HG02870 (cell line): Measurements from ENCODE around the gene SLC25A42.
A peak's percentile ranks its signal among the peaks of the same experiment; 100 is the strongest.

Experiments
- ATAC-seq: cut with Tn5 transposase; IDR thresholded peaks from one replicate; pipeline ENCODE4 v1.9.1; 2021; ENCODE audit warnings: mild to moderate bottlenecking, moderate library complexity; ENCODE audit not compliant: unreplicated experiment

Gene SLC25A42

DNA sequence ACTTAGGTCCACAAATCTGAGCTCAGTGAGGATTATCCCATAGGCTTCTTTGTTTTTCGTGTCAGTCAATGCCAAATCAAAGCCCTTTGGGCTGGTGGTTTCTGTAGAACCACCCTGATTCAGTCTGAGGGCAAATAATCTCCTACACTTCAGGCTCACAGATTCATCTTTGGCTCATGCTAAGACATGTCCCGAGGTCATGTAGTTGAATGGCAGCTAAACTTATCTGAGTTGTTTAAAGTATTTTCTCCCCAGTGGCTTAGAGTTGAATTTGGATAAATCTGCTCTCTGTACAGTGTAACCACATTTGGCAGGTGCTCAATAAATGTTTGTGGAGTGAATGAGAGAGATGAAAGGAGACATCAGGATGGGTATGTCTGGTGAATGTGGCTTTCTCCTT is 13.1 kb upstream of the SLC25A42 start:
- no peak for ATAC-seq

DNA sequence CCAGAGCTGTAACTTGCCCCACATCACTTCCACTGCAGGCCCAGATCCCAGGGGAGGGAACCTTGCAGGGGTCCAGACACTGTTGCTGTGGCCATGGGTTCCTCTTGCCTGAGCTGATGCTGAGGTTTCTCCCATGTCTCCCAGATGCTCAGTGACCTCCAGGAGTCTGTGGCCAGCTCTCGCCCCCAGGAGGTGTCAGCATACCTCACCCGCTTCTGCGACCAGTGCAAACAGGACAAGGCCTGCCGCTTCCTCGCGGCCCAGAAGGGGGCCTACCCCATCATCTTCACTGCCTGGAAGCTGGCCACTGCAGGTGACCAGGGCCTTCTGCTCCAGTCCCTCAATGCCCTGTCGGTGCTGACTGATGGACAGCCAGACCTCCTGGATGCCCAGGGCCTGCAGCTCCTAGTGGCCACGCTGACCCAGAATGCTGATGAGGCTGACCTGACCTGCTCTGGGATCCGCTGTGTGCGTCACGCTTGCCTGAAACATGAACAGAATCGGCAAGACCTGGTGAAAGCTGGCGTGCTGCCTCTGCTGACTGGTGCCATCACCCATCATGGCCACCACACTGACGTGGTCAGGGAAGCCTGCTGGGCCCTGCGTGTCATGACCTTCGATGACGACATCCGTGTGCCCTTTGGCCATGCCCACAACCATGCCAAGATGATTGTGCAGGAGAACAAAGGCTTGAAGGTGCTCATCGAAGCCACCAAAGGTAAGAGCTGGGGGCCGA is 12.1 kb upstream of the SLC25A42 start:
- ATAC-seq: no peak

DNA sequence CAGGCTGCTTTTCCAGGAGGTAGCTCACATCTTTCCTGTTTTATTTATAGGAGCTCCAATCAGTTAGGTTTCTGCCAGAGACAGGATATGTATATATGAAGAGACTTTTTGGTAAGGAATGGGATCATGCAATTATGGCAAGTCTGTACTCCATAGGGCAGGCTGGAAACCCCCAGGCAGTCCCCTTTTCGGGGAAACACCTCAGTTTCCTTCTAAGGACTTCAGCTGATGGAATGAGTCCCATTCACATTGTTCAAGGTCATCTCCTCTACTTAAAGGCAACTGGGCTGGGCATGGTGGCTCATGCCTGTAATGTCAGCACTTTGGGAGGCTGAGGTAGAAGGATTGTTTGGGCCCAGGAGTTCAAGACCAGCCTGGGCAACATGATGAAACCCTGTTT is 10.9 kb upstream of the SLC25A42 start:
- no peak for ATAC-seq

DNA sequence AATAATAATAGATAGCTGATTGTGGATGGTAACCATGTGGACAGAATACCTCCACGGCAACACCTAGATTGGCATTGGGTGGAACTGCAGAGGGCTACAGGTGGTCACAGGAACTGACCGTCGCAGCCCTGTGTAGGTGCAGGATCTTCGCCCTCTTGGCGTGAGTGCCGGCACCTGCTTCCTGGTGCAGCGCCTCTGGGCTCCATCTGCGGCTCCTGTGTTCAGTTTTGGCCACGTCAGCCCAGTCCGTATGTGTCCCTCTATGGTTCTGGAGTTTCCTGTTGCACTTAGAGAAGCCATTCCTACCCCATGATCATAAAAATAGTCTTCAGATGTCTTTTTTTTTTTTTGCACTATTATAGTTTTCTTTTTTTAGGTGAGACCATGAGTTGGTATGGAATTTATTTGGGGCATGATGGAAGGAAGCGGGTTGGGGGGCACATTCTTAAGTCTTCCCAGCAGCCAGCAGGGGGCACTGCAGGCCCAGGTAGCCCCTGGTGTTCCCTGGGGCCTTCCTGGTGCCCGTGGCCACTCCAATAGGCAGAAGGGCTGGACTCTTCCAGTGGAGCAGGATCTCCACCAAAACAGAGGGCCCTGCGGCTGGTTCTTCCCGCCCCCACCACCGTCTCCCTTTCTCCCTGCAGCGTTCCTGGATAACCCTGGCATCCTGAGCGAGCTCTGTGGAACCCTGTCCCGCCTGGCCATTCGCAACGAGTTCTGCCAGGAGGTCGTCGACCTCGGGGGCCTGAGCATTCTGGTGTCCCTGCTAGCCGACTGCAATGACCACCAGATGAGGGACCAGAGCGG is 10.1 kb upstream of the SLC25A42 start:
- ATAC-seq: no peak

DNA sequence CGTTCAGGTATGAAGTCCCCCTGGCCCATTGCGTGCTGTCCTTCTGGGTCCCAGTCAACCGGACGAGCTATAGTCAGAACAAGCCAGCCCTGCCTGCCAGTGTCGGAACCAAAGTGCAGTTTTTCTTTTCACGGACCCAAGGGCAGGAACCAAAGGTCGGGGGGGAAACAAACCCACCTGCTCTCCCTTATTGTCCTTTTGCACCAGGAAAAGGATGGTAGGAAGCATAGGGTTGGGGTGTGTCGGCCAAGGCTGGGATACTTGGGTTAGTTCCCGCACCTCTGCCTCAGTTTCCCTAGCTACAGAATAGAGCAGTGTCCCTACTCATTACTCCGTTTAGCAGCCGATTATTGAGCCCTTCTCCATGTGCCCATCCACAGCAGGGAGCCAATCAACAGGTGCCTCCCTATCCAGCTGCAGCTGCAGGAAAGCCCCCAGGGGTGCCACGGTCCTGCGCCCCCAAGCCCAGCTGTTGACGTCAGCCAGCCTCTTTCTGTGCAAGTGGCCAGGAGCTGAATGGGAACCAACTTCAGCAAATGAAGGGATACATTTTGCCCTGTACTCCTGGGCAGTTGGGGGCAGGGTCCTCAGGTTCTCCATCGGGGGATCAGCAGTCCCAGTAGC is 9.4 kb upstream of the SLC25A42 start:
- no peak for ATAC-seq

DNA sequence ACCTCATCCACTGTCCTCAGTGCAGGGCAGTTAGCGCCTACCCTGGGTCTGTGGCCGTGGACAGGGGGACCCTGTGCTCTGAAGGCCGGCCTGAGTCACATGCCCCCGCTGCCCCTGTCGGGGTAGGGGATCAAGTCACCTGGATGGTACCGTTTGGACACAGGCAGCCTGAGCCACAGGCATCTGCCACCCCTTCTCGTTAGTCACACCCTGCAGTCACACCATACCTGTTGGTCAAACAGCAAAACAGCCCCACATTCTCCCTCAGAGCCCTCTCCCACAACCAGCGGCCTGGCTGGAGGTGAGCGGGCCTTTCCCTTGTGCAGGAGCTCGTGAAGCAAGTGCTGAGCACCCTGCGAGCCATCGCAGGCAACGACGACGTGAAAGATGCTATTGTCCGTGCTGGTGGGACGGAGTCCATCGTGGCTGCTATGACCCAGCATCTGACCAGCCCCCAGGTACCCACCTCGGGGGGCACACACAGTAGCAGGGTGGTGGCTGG is 8.8 kb upstream of the SLC25A42 start:
- ATAC-seq: no peak

DNA sequence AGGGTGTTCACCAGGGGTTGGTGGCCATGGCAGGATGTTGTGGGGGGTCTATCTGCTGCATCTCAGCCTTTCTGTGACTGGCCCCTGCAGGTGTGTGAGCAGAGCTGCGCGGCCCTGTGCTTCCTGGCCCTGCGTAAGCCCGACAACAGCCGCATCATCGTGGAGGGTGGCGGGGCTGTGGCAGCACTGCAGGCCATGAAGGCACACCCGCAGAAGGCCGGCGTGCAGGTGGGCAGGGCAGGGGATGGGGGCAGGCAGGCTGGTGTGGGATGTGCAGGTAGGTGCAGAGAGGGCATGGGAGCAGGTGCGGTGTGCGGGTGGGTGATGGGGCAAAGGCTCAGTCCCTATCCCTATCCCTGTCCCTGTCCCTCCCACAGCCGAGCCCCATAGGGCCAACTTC is 8.1 kb upstream of the SLC25A42 start:
- ATAC-seq: no peak

DNA sequence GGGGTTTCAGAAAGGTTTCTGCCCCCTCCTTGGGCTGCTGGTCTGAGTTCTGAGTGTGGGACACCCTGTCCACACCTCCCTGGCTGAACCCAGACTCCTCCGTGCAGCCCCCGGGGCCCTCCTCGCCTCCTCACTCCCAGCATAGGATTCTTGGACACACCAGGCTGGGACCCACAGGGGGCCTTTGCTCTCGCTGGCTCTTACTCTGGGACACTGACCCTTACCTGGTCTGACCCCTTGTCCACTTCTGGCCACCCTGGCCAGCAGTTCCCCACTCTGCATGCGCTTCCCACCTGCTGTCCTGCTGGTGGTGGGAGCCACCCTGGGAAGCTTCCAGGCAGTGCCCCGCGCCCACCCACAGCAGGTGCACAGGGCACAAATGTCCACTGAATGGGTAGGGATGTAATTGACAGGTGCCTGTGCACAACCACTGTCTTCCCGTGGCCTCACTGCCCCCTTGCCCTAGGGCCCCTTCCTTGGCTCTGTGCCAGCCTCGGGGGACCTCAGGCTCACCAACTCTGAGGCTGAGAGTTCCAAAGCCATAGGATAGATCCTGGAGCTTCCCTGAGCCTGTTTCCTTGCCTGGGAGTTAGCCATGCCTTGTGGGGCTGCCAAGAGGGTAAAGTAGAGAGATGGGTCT is 7.0 kb upstream of the SLC25A42 start:
- ATAC-seq: no peak

DNA sequence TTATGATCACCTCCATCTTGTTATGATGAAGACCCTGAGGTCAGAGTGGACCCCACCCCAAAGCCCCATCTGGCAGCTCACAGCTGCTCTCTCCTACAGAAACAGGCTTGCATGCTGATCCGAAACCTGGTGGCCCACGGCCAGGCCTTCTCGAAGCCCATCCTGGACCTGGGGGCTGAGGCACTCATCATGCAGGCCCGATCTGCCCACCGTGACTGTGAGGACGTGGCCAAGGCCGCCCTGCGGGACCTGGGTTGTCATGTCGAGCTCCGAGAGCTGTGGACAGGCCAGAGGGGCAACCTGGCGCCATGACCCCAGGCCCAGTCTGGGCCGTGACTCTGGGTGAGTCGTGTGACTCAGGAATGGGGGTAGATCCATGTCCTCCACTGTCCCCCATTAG is 6.5 kb upstream of the SLC25A42 start:
- ATAC-seq: no peak

DNA sequence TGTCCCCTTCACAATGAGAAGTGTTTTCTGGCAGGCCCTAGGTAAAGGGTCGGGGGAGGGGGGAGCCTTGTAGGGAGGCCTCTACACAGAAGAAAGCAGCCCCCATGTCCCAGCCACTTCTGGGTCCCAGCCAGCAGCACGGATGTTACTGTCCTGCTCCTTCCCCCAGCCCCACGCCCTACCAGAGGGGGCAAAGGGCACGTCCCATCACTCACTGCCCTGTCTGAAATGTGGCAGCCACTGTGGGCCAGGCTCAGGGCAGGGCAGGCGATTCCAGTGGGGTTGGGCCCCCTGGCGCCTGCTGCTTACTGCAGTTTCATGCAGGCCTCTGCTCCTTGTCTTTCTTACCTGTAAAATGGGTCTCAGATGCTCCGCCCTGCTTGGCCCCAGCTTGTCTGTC is 6.1 kb upstream of the SLC25A42 start:
- ATAC-seq: no peak

DNA sequence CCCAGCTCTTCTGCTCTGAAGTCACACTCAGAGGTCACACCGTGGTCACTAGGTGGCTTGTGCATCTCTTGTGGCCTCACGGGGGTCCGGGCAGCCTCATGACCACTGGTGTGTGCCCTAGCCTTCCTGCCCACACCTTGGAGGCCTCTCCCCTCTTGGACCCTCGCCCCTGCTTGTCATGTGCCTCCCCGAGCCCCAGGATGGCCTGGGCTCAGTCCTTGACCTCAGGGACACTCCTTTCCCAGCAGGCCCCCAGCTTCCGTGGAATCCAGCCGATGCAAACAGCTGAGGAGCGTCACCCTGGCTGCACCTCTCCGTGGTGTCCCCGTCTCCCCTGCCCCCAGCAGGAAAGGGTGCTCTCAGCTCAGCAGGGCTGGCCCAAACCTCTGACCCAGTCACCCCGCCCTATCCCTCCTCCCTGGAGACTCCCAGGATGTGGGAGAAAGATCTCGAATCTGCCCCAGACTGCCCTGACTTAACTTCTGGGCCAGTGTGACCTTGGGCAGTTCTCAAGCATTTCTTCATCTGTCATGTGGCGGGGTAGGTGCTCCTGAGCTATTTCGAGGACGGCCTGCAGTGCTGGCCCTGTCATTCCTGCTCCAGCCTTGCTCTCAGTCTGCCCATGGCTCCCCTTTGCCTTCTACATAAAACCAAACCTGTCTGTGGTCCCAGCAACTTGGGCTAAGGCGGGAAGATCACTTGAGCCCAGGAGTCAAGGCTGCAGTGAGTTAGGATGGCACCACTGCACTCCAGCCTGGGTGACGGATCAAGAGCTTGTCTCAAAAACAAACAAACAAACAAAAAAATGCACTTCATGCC is 4.6 kb upstream of the SLC25A42 start:
- ATAC-seq: no peak

DNA sequence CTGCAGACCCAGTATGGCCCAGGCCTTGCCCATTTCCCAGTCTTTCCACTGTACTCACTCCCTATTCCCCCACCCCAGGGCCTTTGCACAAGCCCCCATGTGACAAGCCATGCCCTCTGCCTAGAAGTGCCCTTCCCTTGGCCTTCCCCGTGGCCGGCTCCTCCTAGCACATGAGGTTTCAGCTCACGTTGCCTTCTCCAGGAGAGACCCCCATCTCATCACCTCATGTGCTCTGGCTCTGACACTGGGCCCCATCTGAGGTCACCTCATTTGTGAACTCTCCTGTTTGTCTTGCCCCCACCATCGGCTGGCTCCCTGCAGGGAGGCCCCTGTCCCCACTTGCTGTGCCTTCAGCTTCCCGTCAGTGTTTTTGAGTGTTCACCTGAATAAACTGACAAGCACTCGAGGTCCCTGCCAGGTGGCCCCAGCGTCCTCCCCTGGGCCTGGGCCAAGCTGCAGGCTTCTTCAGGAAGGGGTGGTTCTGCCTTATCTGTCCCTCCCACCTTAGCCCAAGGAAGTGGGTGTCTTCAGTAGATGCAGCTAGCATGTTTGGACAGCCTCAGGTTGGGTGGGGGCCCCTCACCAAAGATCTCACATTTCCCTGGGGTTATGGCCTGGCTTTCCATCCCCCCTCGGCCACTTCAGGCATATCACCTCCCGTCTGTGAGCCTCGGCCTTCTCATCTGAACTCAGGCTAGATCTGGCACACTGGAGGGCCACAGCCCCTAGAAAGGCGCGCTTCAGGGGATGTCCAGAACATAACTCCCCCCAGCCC is 3.8 kb upstream of the SLC25A42 start:
- ATAC-seq: no peak

DNA sequence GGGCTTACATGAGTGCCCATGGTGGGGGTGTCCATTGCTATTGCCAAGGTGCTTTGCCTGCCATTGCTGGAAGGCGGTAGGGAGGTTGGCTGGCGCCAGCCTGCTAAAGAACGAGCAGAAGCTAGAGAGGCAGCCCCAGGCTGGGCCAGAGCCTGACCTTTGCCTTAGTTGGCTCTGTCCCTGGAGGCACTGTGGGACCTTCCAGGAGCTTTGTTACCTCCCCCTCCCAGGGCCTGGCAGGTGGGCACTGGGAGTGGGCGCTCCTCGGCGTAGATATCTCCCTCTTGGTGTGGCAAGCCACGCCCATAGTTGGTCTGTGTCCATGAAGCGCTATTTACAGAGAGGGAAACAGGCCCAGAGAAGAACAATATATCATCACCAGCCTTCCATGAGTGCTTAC is 2.3 kb upstream of the SLC25A42 start:
- ATAC-seq: no peak

DNA sequence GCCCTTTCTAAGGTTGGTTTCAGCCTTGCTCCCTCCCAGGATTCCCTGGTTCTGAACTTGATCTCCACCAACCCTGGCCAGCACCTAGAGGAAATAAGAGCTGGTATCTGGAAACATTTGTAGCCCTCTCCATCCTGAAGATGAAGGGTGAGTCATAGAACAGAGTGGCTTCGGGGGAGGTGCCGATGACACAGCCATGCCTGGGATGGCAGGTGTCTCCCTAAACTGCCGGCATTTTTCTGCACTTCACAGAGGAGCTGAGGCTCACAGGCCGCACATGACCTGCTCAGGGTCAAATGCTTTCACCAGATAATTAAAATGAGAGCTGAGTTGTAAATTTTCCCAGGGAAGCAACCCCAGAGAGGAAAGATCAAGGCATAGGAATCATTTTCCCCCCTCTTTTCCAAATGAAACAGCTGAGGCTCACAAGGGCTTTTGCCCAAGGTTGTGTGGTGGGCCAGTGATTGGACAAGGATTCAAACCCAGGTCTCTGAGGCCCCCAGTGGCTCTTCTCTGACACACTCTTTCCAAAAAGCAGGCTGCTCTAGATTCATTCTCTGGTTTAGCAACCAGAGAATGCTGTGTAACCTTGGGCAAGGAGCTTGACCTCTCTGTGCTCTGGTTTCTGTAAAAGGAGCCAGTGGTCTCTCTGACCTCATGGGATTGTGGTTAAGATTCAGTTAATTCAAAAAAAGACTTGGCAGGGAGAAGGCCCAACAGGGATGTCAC is 1.2 kb upstream of the SLC25A42 start:
- no peak for ATAC-seq

DNA sequence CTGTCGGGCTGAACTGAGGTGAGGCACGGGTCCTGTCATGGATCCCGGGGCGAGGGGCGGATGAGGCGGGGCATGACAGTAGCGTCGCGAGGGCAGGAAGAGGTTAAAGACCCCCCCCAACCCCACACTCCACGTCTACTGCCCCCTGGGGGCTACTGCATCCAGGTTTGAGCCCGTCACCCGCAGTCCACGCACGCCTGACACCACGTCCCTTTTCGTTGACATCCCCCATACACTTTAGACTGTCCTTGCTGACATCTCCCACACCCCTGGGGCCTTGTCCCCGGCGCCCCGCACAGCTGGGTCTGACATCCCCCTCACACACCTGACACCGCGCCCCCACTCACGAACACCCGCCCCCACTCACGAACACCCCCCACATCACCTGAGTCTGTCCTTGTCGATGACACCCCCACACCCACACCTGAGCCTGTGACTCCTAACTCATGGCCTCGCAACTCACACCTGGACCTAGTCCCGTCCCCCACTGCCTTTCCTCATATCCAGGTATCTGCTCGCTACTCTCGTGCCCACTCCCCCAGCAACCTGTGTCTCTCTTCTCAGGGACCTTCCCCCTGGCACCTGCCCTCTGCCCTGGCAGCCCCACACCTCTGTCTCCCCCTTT is 416 bp downstream of the SLC25A42 start:
- peak; percentile 8 for ATAC-seq

DNA sequence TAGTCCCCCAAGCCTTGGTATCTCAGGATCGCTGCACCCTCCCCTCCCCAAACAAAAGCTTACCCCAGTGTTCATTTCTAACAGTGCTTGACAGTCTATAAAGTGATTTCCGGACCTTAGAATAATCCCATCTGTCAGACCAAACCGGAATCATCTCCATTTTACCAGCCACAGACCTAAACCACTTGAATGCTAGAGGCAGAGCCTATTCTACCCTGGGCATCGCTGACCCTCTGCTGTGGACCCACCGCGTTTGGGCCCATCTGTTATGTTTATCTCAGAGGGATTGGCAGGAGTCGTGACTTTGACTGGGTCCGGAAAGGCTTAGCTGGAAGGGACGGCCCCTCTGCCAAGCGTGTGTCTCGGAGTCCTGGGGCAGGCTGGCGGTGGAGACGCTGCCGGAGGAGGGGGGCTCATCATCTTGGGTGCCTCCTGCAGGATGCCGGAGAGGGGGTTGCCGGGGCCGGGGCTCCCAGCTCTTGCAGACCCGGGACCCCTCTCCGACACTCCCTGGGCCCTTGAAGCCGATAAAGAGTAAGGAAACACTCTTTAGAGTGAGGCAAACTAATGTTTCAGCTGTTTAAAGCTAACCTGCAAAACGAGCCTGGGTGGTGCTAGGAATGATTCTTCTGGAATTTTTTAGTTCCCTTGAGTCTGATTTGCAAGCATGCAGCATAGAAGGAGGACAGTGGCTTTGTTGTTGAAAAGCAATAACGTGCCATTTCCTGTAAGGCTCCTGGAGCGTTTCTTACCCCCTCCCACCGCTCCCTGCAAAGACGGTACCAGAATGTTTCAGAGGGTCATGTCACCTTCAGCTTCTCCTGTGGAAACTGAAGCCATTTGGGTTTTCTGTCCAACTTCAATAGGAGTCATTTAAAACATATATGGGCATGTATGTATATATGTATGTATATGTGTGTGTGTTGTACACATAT is 1.3 kb downstream of the SLC25A42 start:
- ATAC-seq: no peak

DNA sequence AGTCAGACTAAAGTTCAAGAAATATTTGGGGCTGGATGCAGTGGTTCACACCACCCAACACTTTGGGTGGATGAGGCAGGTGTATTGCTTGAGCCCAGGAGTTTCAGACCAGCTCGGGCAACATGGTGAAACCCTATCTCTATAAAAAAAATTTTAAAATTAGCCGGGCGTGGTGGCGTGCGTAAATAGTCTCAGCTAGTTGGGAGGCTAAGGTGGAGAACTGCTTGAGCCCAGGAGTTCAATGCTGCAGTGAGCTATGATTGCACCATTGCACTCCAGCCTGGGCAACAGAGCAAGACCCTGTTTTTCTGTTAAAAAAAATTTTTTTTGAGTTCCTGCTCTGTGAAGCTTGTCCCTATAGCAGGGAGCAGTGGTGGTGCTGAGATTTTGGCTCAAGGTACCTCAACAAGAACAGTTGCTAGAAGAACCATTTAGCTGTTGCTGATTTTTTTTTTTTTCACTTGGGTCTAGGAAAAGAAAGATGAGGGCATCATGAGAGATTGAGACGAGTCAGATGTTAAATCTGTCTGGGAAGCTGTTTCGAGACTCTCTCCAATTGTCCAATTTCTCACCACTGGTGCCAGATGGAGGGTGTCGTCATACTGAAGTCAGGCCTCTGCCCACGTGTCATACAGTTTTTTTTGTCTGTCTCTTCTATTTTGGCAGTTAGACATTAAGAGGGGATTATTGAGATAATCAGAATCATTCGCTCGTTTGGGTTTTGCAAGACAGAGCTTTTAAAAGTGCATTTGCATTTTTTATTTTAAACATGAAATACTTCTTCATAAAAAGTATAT is 3.7 kb downstream of the SLC25A42 start:
- no peak for ATAC-seq
